DOHH2 (cell line): ENCODE measurements around the gene PALLD.

ENCODE experiments used
- H3F3A ChIP-seq: fragments of 200-600 bp; sonication (generic), shearing (Covaris generic); 2 replicates; pipeline ENCODE4 v1.6.0; 2016; ENCODE audit warnings: antibody characterized with exemption, mild to moderate bottlenecking; ENCODE audit not compliant: control insufficient read depth, insufficient read depth
- H3K27ac ChIP-seq: fragments of 200-600 bp; sonication (generic); 2 replicates; pipeline ENCODE4 v1.5.1; 2014; ENCODE audit warnings: low read depth, mild to moderate bottlenecking, low read length, moderate library complexity
- H3K27me3 ChIP-seq: fragments of 200-600 bp; sonication (generic); 2 replicates; pipeline ENCODE4 v1.6.1; 2014; ENCODE audit warnings: mild to moderate bottlenecking, low read length, mixed read lengths; ENCODE audit not compliant: control insufficient read depth
- H3K36me3 ChIP-seq: fragments of 200-600 bp; sonication (generic); 2 replicates; pipeline ENCODE4 v1.6.1; 2014; ENCODE audit warnings: mild to moderate bottlenecking, low read length, moderate library complexity, mixed read lengths; ENCODE audit not compliant: control insufficient read depth
- H3K4me1 ChIP-seq: fragments of 200-600 bp; sonication (generic); 2 replicates; pipeline ENCODE4 v1.6.1; 2014; ENCODE audit warnings: mild to moderate bottlenecking, low read length, mixed read lengths; ENCODE audit not compliant: control insufficient read depth
- H3K4me2 ChIP-seq: fragments of 200-600 bp; sonication (generic); 2 replicates; pipeline ENCODE4 v1.6.0; 2014; ENCODE audit warnings: mild to moderate bottlenecking, low read length, moderate library complexity
- H3K4me3 ChIP-seq: fragments of 200-600 bp; sonication (generic); 2 replicates; pipeline ENCODE4 v1.5.1; 2014; ENCODE audit warnings: mild to moderate bottlenecking, low read length, mixed read lengths
- H3K79me2 ChIP-seq: fragments of 200-600 bp; sonication (generic); 2 replicates; pipeline ENCODE4 v1.6.1; 2014; ENCODE audit warnings: mild to moderate bottlenecking, low read length, mixed read lengths; ENCODE audit not compliant: control insufficient read depth
- H3K9me2 ChIP-seq: fragments of 200-600 bp; sonication (generic); replicated peaks from 2 replicates; pipeline ENCODE4 v1.6.1; 2014; ENCODE audit warnings: mild to moderate bottlenecking, low read length, mixed read lengths; ENCODE audit not compliant: control insufficient read depth
- H3K9me3 ChIP-seq: fragments of 200-600 bp; sonication (generic); 2 replicates; pipeline ENCODE4 v1.6.1; 2014; ENCODE audit warnings: antibody characterized with exemption, low read length, mixed read lengths; ENCODE audit not compliant: control insufficient read depth, insufficient read depth
- H4K20me1 ChIP-seq: fragments of 200-600 bp; sonication (generic); 2 replicates; pipeline ENCODE4 v1.6.0; 2014; ENCODE audit warnings: low read depth, mild to moderate bottlenecking, antibody characterized with exemption, low read length, moderate library complexity; ENCODE audit not compliant: control insufficient read depth, insufficient read depth
- EZH2phosphoT487 ChIP-seq: fragments of 200-600 bp; sonication (generic); IDR thresholded peaks from 2 replicates; pipeline ENCODE4 v1.6.1; 2017; ENCODE audit warnings: borderline replicate concordance, mild to moderate bottlenecking, antibody characterized with exemption, low read length, moderate library complexity, mixed read lengths
- TF ChIP-seq, protein P1 (sequence below): fragments of 200-600 bp; sonication (generic); IDR thresholded peaks from one replicate; pipeline ENCODE4 v1.5.1; 2014; ENCODE audit warnings: antibody characterized with exemption, mild to moderate bottlenecking, low read depth, low read length; ENCODE audit not compliant: poor library complexity, severe bottlenecking

The PALLD gene

DNA sequence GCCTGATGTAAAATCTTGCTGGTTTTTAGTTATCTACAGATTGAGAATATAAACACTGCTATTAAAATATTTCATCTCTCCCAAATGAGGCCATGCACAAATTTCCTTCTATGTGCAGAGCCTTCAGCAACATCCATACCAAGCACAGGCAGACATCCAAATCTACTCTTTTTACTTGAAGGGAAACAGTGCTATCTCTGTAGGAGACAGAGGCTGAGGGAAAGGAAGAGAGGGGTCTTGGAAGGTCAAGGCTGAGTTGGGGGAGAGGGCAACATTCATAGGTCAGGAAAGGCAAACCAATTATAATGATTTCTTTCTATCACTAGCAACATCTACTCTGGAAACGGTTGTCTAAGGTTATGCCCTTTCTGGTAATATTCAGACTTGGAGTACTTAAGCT lies 273.0 kb downstream of the PALLD start:
- no peaks in the 10 kb centered on the region for H3K79me2 ChIP-seq
- no peaks in the 10 kb centered on the region for H3K9me3 ChIP-seq
- H3K4me3 ChIP-seq: no peak overlapping the region
- H3F3A ChIP-seq: no peaks in the 10 kb centered on the region
- H3K36me3 ChIP-seq: no peaks in the 10 kb centered on the region
- H3K9me2 ChIP-seq: no peaks in the 10 kb centered on the region
- H3K4me2 ChIP-seq: no peak overlapping the region
- H3K4me1 ChIP-seq: no peaks in the 10 kb centered on the region
- no peaks in the 10 kb centered on the region for H3K27me3 ChIP-seq
- no peak overlapping the region for H3K27ac ChIP-seq
- TF ChIP-seq, protein P1, sequence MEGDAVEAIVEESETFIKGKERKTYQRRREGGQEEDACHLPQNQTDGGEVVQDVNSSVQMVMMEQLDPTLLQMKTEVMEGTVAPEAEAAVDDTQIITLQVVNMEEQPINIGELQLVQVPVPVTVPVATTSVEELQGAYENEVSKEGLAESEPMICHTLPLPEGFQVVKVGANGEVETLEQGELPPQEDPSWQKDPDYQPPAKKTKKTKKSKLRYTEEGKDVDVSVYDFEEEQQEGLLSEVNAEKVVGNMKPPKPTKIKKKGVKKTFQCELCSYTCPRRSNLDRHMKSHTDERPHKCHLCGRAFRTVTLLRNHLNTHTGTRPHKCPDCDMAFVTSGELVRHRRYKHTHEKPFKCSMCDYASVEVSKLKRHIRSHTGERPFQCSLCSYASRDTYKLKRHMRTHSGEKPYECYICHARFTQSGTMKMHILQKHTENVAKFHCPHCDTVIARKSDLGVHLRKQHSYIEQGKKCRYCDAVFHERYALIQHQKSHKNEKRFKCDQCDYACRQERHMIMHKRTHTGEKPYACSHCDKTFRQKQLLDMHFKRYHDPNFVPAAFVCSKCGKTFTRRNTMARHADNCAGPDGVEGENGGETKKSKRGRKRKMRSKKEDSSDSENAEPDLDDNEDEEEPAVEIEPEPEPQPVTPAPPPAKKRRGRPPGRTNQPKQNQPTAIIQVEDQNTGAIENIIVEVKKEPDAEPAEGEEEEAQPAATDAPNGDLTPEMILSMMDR: no peak
- TF ChIP-seq EZH2phosphoT487: no peak
- no peaks in the 10 kb centered on the region for H4K20me1 ChIP-seq

DNA sequence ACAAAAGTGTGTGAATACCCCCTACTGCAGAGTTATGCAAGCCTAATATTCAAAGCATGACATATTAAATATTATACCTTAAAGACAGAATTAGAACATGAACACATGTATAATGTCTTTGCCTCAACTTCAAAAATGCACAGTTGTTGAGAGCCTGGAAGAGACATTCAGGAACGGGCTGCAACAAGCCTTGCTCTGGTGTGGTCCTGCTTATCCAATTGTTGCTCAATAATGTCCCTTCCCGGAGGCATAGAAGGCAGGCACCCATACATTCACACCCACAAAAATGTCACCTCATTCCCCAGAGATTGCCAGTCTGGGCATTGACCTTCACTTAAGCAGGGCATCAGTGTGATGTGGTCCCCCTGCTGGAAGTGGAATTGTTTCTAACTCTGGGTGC lies 274.4 kb downstream of the PALLD start:
- Histone ChIP-seq H3K27ac (no peak overlapping the region), H3K4me1 (no peaks in the 10 kb centered on the region), H3K9me3 (no peaks in the 10 kb centered on the region), H3K9me2 (no peaks in the 10 kb centered on the region), H4K20me1 (no peaks in the 10 kb centered on the region), H3K4me2 (no peak overlapping the region), H3F3A (no peaks in the 10 kb centered on the region), H3K4me3 (no peak overlapping the region), H3K27me3 (no peaks in the 10 kb centered on the region), H3K36me3 (no peaks in the 10 kb centered on the region), H3K79me2 (no peaks in the 10 kb centered on the region)
- TF ChIP-seq EZH2phosphoT487: no peak
- TF ChIP-seq, protein P1: no peak

DNA sequence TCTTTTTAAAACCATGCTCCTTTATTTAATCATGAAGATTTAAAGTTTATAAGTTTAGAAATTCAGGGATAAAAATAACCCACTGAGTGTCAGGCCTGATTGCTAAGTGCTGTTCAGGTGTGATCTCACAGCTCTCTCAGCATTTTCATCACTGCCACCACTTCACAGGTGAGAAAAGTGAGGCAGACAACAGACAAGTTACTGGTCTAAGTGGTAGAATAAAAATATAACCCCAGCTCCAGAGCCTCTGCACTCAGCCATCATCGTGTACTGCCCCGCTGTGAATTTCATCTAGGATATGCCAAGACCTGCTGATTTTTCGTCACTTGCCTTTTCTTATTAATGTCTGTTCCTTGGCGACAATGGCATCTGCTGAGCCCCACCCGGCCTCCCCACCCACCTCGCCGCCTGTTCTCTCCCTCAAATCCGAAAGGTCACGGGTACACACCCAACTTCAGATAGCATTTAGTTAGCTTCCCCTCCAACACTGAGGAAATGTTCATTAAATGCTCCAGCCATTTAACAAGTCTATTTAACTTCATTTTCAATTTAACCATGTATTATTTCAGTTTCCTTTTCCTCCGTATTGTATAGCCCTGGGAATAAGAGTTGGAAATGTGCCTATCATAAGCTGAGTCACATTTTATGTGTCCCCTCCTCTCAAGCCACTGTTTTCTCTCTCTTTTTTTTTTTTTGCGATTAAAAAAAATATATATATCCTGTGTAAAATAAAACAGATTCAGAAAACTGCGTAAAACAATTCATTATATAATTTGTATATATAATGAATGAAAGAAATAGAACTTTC lies 276.7 kb downstream of the PALLD start:
- no peaks in the 10 kb centered on the region for H3K9me2 ChIP-seq
- H3K79me2 ChIP-seq: no peaks in the 10 kb centered on the region
- no peaks in the 10 kb centered on the region for H3K36me3 ChIP-seq
- no peak overlapping the region for H3K4me2 ChIP-seq
- no peak overlapping the region for H3K4me3 ChIP-seq
- H4K20me1 ChIP-seq: no peaks in the 10 kb centered on the region
- no peaks in the 10 kb centered on the region for H3K4me1 ChIP-seq
- no peaks in the 10 kb centered on the region for H3F3A ChIP-seq
- H3K27me3 ChIP-seq: no peaks in the 10 kb centered on the region
- no peaks in the 10 kb centered on the region for H3K9me3 ChIP-seq
- H3K27ac ChIP-seq: no peak overlapping the region
- TF ChIP-seq EZH2phosphoT487: no peak
- TF ChIP-seq, protein P1: no peak
